IMR-90 (cell line): Measurements from ENCODE around the gene NHSL2. TPM values are rescaled to one million over a fixed set of nuclear protein-coding genes. Genes with fewer than 3 reads are reported as not detected.

Experiments
- ATAC-seq: fragments of 200-7000 bp; cut with Tn5 transposase; 2 replicates; pipeline ENCODE4 v1.9.1; 2020; ENCODE audit warnings: low read depth, mild to moderate bottlenecking, moderate library complexity
- BruUV-seq: library from RNA; stranded (reverse); fragments of 400-500 nt; replicated peaks from 2 replicates; lab custom pipeline; 2021; lab: Mats Ljungman, UMichigan
- CTCF ChIA-PET: fragments of 300-600 bp; formaldehyde crosslinking; extraction: SDS; loops from one replicate; lab custom pipeline; 2021; ENCODE audit warnings: antibody characterized with exemption; lab: Yijun Ruan, JAX
- POLR2A ChIA-PET: fragments of 300-600 bp; sonication (Branson Sonifier 250); formaldehyde crosslinking; loops from one replicate; lab custom pipeline; 2022; ENCODE audit warnings: antibody characterized with exemption; ENCODE audit not compliant: unreplicated experiment; lab: Charles Lee
- DNase-seq: peaks from one replicate; pipeline ENCODE4 v3.0.0; 2013
- H2AFZ ChIP-seq: replicated peaks from 2 replicates; pipeline ENCODE3; 2013; ENCODE audit warnings: low read length, mild to moderate bottlenecking; ENCODE audit not compliant: poor library complexity
- H2AK5ac ChIP-seq: 2 replicates; pipeline ENCODE4 v1.6.1; 2013; ENCODE audit warnings: low read depth, low read length, inconsistent platforms
- H2AK9ac ChIP-seq: replicated peaks from 2 replicates; pipeline ENCODE3; 2013; ENCODE audit warnings: mild to moderate bottlenecking, low read depth, low read length, moderate library complexity; ENCODE audit not compliant: poor library complexity
- H2BK120ac ChIP-seq: 2 replicates; pipeline ENCODE4 v1.6.1; 2013; ENCODE audit warnings: low read depth, low read length, inconsistent platforms
- H2BK15ac ChIP-seq: 3 replicates; pipeline ENCODE4 v1.6.1; 2013; ENCODE audit warnings: low read depth, low read length, inconsistent platforms
- H2BK20ac ChIP-seq: 2 replicates; pipeline ENCODE4 v1.6.1; 2013; ENCODE audit warnings: low read depth, mild to moderate bottlenecking, inconsistent platforms, low read length, moderate library complexity
- H2BK5ac ChIP-seq: 2 replicates; pipeline ENCODE4 v1.6.1; 2013; ENCODE audit warnings: mild to moderate bottlenecking, low read depth, low read length, inconsistent platforms; ENCODE audit not compliant: poor library complexity, severe bottlenecking
- H3K14ac ChIP-seq: replicated peaks from 2 replicates; pipeline ENCODE4 v1.6.1; 2013; ENCODE audit warnings: low read depth, low read length, inconsistent platforms
- H3K18ac ChIP-seq: 2 replicates; pipeline ENCODE4 v1.6.1; 2013; ENCODE audit warnings: low read depth, low read length, control low read depth
- H3K23ac ChIP-seq: 2 replicates; pipeline ENCODE4 v1.6.1; 2013; ENCODE audit warnings: low read depth, low read length, inconsistent platforms
- H3K27ac ChIP-seq: 2 replicates; pipeline ENCODE4 v1.5.1; 2013; ENCODE audit warnings: mild to moderate bottlenecking, control low read depth, low read length; ENCODE audit not compliant: insufficient read depth
- H3K27me3 ChIP-seq: 2 replicates; pipeline ENCODE4 v1.6.1; 2013; ENCODE audit warnings: low read length; ENCODE audit not compliant: control insufficient read depth, insufficient read depth
- H3K36me3 ChIP-seq: 2 replicates; pipeline ENCODE4 v1.6.1; 2013; ENCODE audit warnings: low read length, mixed read lengths; ENCODE audit not compliant: control insufficient read depth, insufficient read depth
- H3K4ac ChIP-seq: 2 replicates; pipeline ENCODE4 v1.6.1; 2013; ENCODE audit warnings: low read depth, low read length, inconsistent platforms
- H3K4me1 ChIP-seq: 2 replicates; pipeline ENCODE4 v1.6.1; 2013; ENCODE audit warnings: low read length, mixed read lengths; ENCODE audit not compliant: control insufficient read depth, insufficient read depth
- H3K4me2 ChIP-seq: 2 replicates; pipeline ENCODE4 v1.6.1; 2013; ENCODE audit warnings: low read depth, mild to moderate bottlenecking, control low read depth, low read length, moderate library complexity
- H3K4me3 ChIP-seq: 2 replicates; pipeline ENCODE4 v1.5.1; 2013; ENCODE audit warnings: low read depth, mild to moderate bottlenecking, control low read depth, low read length, moderate library complexity; ENCODE audit not compliant: insufficient read depth
- H3K56ac ChIP-seq: 2 replicates; pipeline ENCODE4 v1.6.1; 2013; ENCODE audit warnings: low read length, inconsistent platforms; ENCODE audit not compliant: insufficient read depth; ENCODE audit errors: extremely low read depth
- H3K79me1 ChIP-seq, 2 experiments: 2 replicates each; pipeline ENCODE4 v1.6.1; 2013; ENCODE audit warnings: low read length in 2 of 2, inconsistent platforms in 1 of 2, low read depth in 1 of 2
- H3K9ac ChIP-seq: 2 replicates; pipeline ENCODE4 v1.6.1; 2013; ENCODE audit warnings: low read depth, low read length, control low read depth
- H3K9me1 ChIP-seq: 2 replicates; pipeline ENCODE4 v1.6.1; 2013; ENCODE audit warnings: low read length, inconsistent platforms; ENCODE audit not compliant: insufficient read depth
- H3K9me3 ChIP-seq: 2 replicates; pipeline ENCODE4 v1.6.1; 2013; ENCODE audit warnings: low read length; ENCODE audit not compliant: control insufficient read depth, insufficient read depth
- H4K20me1 ChIP-seq: 2 replicates; pipeline ENCODE4 v1.6.1; 2013; ENCODE audit warnings: low read length, inconsistent platforms; ENCODE audit not compliant: insufficient read depth
- H4K5ac ChIP-seq: 2 replicates; pipeline ENCODE4 v1.6.1; 2013; ENCODE audit warnings: mild to moderate bottlenecking, low read depth, low read length, control low read depth
- H4K8ac ChIP-seq, 2 experiments: 2 replicates each; pipeline ENCODE4 v1.6.1; 2013; ENCODE audit warnings: low read depth in 2 of 2, low read length in 2 of 2, control low read depth in 1 of 2, inconsistent platforms in 1 of 2
- H4K91ac ChIP-seq: 2 replicates; pipeline ENCODE4 v1.6.1; 2013; ENCODE audit warnings: low read depth, low read length, inconsistent platforms; ENCODE audit not compliant: insufficient read depth
- BHLHE40 ChIP-seq: fragments of 150-350 bp; IDR thresholded peaks from 2 replicates; pipeline ENCODE4 v1.6.1; 2016; ENCODE audit warnings: mild to moderate bottlenecking, low read depth, low read length
- MAZ ChIP-seq: IDR thresholded peaks from 2 replicates; pipeline ENCODE4 v1.6.1; 2012; ENCODE audit warnings: low read depth, mild to moderate bottlenecking, low read length, improper control_type of control experiment, moderate library complexity, borderline replicate concordance
- NFE2L2 ChIP-seq: fragments of 150-350 bp; IDR thresholded peaks from 2 replicates; pipeline ENCODE4 v1.6.1; 2016; ENCODE audit warnings: low read depth, mild to moderate bottlenecking, low read length
- POLR2A ChIP-seq: IDR thresholded peaks from 2 replicates; pipeline ENCODE4 v1.6.1; 2012; ENCODE audit warnings: mild to moderate bottlenecking, low read depth, low read length
- RFX5 ChIP-seq: IDR thresholded peaks from 2 replicates; pipeline ENCODE4 v1.8.0; 2012; ENCODE audit warnings: low read depth, mild to moderate bottlenecking, low read length, moderate library complexity
- WGBS, 2 experiments: methylation state at CpG; one replicate each; pipeline versions ENCODE4 v1.1.5 to v1.1.7; 2013; ENCODE audit warnings: missing lambda C conversion rate in 2 of 2; ENCODE audit not compliant: insufficient read length in 1 of 2; ENCODE audit errors: extremely low coverage in 2 of 2; 5-methylcytosine and 5-hydroxymethylcytosine counted together
- dilution Hi-C: fragments of 300-500 bp; cut with HindIII; formaldehyde crosslinking; loops from one replicate; pipeline ENCODE4 v1.14.3; 2018; ENCODE audit warnings: low sequenced_read_pairs; ENCODE audit not compliant: unreplicated experiment
- in situ Hi-C: fragments of 300-500 bp; cut with MboI; formaldehyde crosslinking; loops from 3 replicates; pipeline ENCODE4 v1.14.3; 2019; ENCODE audit warnings: low sequenced_read_pairs, inconsistent platforms, mixed read lengths
- intact Hi-C: fragments of 100-400 bp; cut with micrococcal nuclease; formaldehyde crosslinking; loops from 2 replicates; pipeline ENCODE4 v1.10.0; 2022
- polyA plus RNA-seq, 3 experiments: library from polyadenylated mRNA; depleted of rRNA; stranded (reverse); fragments of >200 nt; gene quantifications; 2 replicates each; pipeline ENCODE4 v1.2.3, GENCODE V29; 2012; ENCODE audit warnings: low replicate concordance in 1 of 3
- total RNA-seq: library from RNA; depleted of rRNA; stranded (reverse); fragments of >200 nt; gene quantifications from 2 replicates; pipeline ENCODE4 v1.2.3, GENCODE V29; 2012

NHSL2 gene
- total and polyA plus RNA-seq, 2 of the 4 experiments (the other 2 are of a cell fraction): 0.72 to 0.75 TPM

- Histone ChIP-seq H4K20me1 (no peaks in the 10 kb centered on the region), H3K9ac (no peak overlapping the region), H4K5ac (no peak overlapping the region), H2AFZ (no peak overlapping the region), H3K4me3 (no peak overlapping the region), H3K9me3 (0 out of 2 replicates have a peak, but pooled peaks cover 1% of the 10 kb centered on the region), H3K4ac (no peak overlapping the region), H3K56ac (no peak overlapping the region), H2AK9ac (no peak overlapping the region), H3K23ac (no peak overlapping the region), H3K27ac (no peak overlapping the region), H3K36me3 (no peaks in the 10 kb centered on the region), H4K91ac (no peak overlapping the region), H2BK120ac (no peak overlapping the region), H3K9me1 (no peaks in the 10 kb centered on the region), H3K18ac (no peak overlapping the region), H2AK5ac (no peak overlapping the region), H3K79me1 (no peaks in the 10 kb centered on the region), H2BK15ac (no peak overlapping the region), H4K8ac (no peak overlapping the region), H3K27me3 (peaks cover 54% of the 10 kb centered on the region), H3K4me2 (no peak overlapping the region; the same call in 1 of the 2 replicates), H2BK5ac (no peak overlapping the region), H3K14ac (no peak overlapping the region), H2BK20ac (no peak overlapping the region), H3K4me1 (no peaks in the 10 kb centered on the region)
- no TSS peak for BruUV-seq
- TF ChIP-seq MAZ (no peak), RFX5 (no peak), BHLHE40 (no peak), POLR2A (no peak), NFE2L2 (no peak)
- dilution Hi-C loops (no loop called here), in situ Hi-C loops (no loop called here), intact Hi-C loops (no loop called here)
- CTCF ChIA-PET: interaction anchor here (0.8 to 1.8 kb wide), 3 partner anchors 15 to 112 kb away, joined by 3 to 10 read pairs (median 5); no protein-coding TSS in a partner anchor
- DNase-seq (no peak), ATAC-seq (no peak)
- no CpG with 5 or more reads among the region's 8 CpGs for WGBS, 2 experiments
- POLR2A ChIA-PET: interaction anchor here (0.5 to 0.6 kb wide), 2 partner anchors 17 to 35 kb away, joined by 3 to 6 read pairs; no protein-coding TSS in a partner anchor
Measured at GRCh38 chrX:71909956-71910355, 689 bp upstream of the NHSL2 start.
